Activated B cell treated with CpG ODN at 0.5 μM for 24 hours (primary cell): ENCODE measurements around the gene SPSB1. TPM values are rescaled to one million over a fixed set of nuclear protein-coding genes. Genes with fewer than 3 reads are reported as not detected.
A peak's percentile ranks its signal among the peaks of the same experiment; 100 is the strongest.

Experiments used
- ATAC-seq: fragments of 200-7000 bp; cut with Tn5 transposase; one replicate; pipeline ENCODE4 v1.10.0; 2021; ENCODE audit warnings: low read depth, mild to moderate bottlenecking, moderate library complexity
- CTCF ChIA-PET: fragments of 350-600 bp; sonication (Branson Sonifier 250); formaldehyde crosslinking; loops from one replicate; lab custom pipeline; 2021; ENCODE audit warnings: antibody characterized with exemption; lab: Charles Lee
- POLR2A ChIA-PET: fragments of 350-600 bp; sonication (Branson Sonifier 250); formaldehyde crosslinking; loops from one replicate; lab custom pipeline; 2021; ENCODE audit warnings: antibody characterized with exemption; lab: Charles Lee
- DNase-seq: peaks from one replicate; pipeline ENCODE4 v3.0.0; 2022
- H3K27ac Mint-ChIP-seq: one replicate; pipeline ENCODE4 v1.8.0; 2020; ENCODE audit warnings: mixed read lengths
- H3K27me3 Mint-ChIP-seq: one replicate; pipeline ENCODE4 v1.8.0; 2021; ENCODE audit warnings: mixed read lengths
- H3K36me3 Mint-ChIP-seq: one replicate; pipeline ENCODE4 v1.8.0; 2021; ENCODE audit warnings: low read depth, mixed read lengths
- H3K4me1 Mint-ChIP-seq: one replicate; pipeline ENCODE4 v1.8.0; 2021; ENCODE audit warnings: mixed read lengths
- H3K4me3 Mint-ChIP-seq: one replicate; pipeline ENCODE4 v1.8.0; 2020; ENCODE audit warnings: mild to moderate bottlenecking, mixed read lengths
- H3K9me3 Mint-ChIP-seq: one replicate; pipeline ENCODE4 v1.8.0; 2020; ENCODE audit warnings: mixed read lengths
- CTCF ChIP-seq: fragments of 200-600 bp; IDR thresholded peaks from one replicate; pipeline ENCODE4 v1.8.0; 2022; ENCODE audit warnings: antibody characterized with exemption, mild to moderate bottlenecking
- intact Hi-C: fragments of 100-400 bp; cut with micrococcal nuclease; formaldehyde crosslinking; loops from one replicate; pipeline ENCODE4 v1.15.1; 2024
- total RNA-seq: library from RNA; stranded (reverse); gene quantifications from 2 replicates; pipeline ENCODE4 v1.2.3, GENCODE V29; 2022

Gene SPSB1
- total RNA-seq, 1 donor from 2014 or later, result 6.1 TPM

- Mint-ChIP-seq H3K27me3 (no peaks in the 10 kb centered on the region), H3K27ac (no peak overlapping the region), H3K36me3 (no peaks in the 10 kb centered on the region), H3K9me3 (no peaks in the 10 kb centered on the region), H3K4me1 (peaks cover 28% of the 10 kb centered on the region), H3K4me3 (peak overlapping the region; percentile 57)
- ATAC-seq (peak; percentile 61), DNase-seq (no peak)
- TF ChIP-seq CTCF, result no peak
- POLR2A ChIA-PET, result interaction anchor here (0.6 kb wide), 1 partner anchor 917 kb away, joined by 4 read pairs; no protein-coding TSS in a partner anchor
- intact Hi-C loops, result no loop called here
- CTCF ChIA-PET, result no interaction called here
Observed at GRCh38 chr1:9302745-9303524, 10.2 kb downstream of the SPSB1 start.

GRCh38 chr1:9303916-9304315, 11.2 kb downstream of the SPSB1 start:
- no peak for DNase-seq
- POLR2A ChIA-PET, result no interaction called here
- H3K27me3 Mint-ChIP-seq, result no peaks in the 10 kb centered on the region

GRCh38 chr1:9305216-9305615, 12.5 kb downstream of the SPSB1 start:
- TF ChIP-seq CTCF, result no peak
- ATAC-seq (no peak), DNase-seq (no peak)
- intact Hi-C loops, result no loop called here
- POLR2A ChIA-PET, result no interaction called here
- peaks cover 28% of the 10 kb centered on the region for H3K4me1 Mint-ChIP-seq
- no peak overlapping the region for H3K27ac Mint-ChIP-seq
- H3K27me3 Mint-ChIP-seq, result no peaks in the 10 kb centered on the region
- no peak overlapping the region for H3K4me3 Mint-ChIP-seq
- H3K9me3 Mint-ChIP-seq, result no peaks in the 10 kb centered on the region
- no peaks in the 10 kb centered on the region for H3K36me3 Mint-ChIP-seq
- CTCF ChIA-PET, result interaction anchor here (0.6 kb wide), 1 partner anchor 268 kb away, joined by 3 read pairs; no protein-coding TSS in a partner anchor

More at GRCh38 chr1:9303916-9304315, 11.2 kb downstream of the SPSB1 start:
- H3K36me3 Mint-ChIP-seq, result no peaks in the 10 kb centered on the region
- H3K4me3 Mint-ChIP-seq, result no peak overlapping the region
- CTCF ChIA-PET, result no interaction called here
- no peaks in the 10 kb centered on the region for H3K9me3 Mint-ChIP-seq
- no peak overlapping the region for H3K27ac Mint-ChIP-seq
- intact Hi-C loops, result no loop called here
- no peak for TF ChIP-seq CTCF
- no peak for ATAC-seq
- H3K4me1 Mint-ChIP-seq, result peaks cover 28% of the 10 kb centered on the region

- H3K36me3 Mint-ChIP-seq, result no peaks in the 10 kb centered on the region
- DNase-seq, result no peak
- intact Hi-C loops, result no loop called here
- ChIA-PET CTCF (interaction anchor here (0.6 kb wide), 1 partner anchor 268 kb away, joined by 3 read pairs; no protein-coding TSS in a partner anchor), POLR2A (no interaction called here)
- no peak overlapping the region for H3K27ac Mint-ChIP-seq
- H3K4me1 Mint-ChIP-seq, result peaks cover 28% of the 10 kb centered on the region
- no peaks in the 10 kb centered on the region for H3K9me3 Mint-ChIP-seq
- no peaks in the 10 kb centered on the region for H3K27me3 Mint-ChIP-seq
- H3K4me3 Mint-ChIP-seq, result no peak overlapping the region
- ATAC-seq, result no peak
- no peak for TF ChIP-seq CTCF
Observed at GRCh38 chr1:9306006-9306405, 13.3 kb downstream of the SPSB1 start.

GRCh38 chr1:9307303-9307702, 14.6 kb downstream of the SPSB1 start:
- H3K27ac Mint-ChIP-seq, result no peak overlapping the region
- H3K36me3 Mint-ChIP-seq, result no peaks in the 10 kb centered on the region
- ChIA-PET POLR2A (no interaction called here), CTCF (no interaction called here)
- no peaks in the 10 kb centered on the region for H3K9me3 Mint-ChIP-seq
- no peak for TF ChIP-seq CTCF
- no peak for DNase-seq
- intact Hi-C loops, result no loop called here
- no peaks in the 10 kb centered on the region for H3K27me3 Mint-ChIP-seq
- H3K4me1 Mint-ChIP-seq, result peaks cover 23% of the 10 kb centered on the region
- no peak overlapping the region for H3K4me3 Mint-ChIP-seq
- ATAC-seq, result no peak
